Colonic mucosa (tissue), 4 donors: ENCODE data around the gene PRKG2. TPM values are rescaled to one million over a fixed set of nuclear protein-coding genes. Genes with fewer than 3 reads are reported as not detected.

Source experiments
- DNase-seq: peaks from one replicate; pipeline ENCODE4 v3.0.0-alpha.2; 2020
- H3K27ac ChIP-seq: fragments of 200-600 bp; one replicate; pipeline ENCODE4 v1.8.0; 2021
- H3K27me3 ChIP-seq: fragments of 200-600 bp; one replicate; pipeline ENCODE4 v1.8.0; 2021
- H3K36me3 ChIP-seq: fragments of 200-600 bp; one replicate; pipeline ENCODE4 v1.8.0; 2021
- H3K4me1 ChIP-seq: fragments of 200-600 bp; one replicate; pipeline ENCODE4 v1.8.0; 2021; ENCODE audit warnings: mild to moderate bottlenecking
- H3K4me3 ChIP-seq: fragments of 200-600 bp; one replicate; pipeline ENCODE4 v1.8.0; 2021
- H3K9ac ChIP-seq, 2 donors: one replicate each; pipeline ENCODE4 v1.7.0; 2013; ENCODE audit warnings: control low read depth in 2 of 2, low read depth in 2 of 2, low read length in 2 of 2
- H3K9me3 ChIP-seq: fragments of 200-600 bp; one replicate; pipeline ENCODE4 v1.8.0; 2021
- CTCF ChIP-seq: fragments of 200-600 bp; IDR thresholded peaks from one replicate; pipeline ENCODE4 v1.8.0; 2022; ENCODE audit warnings: antibody characterized with exemption, mild to moderate bottlenecking
- intact Hi-C: fragments of 100-400 bp; cut with DNase I; formaldehyde crosslinking; loops from one replicate; pipeline ENCODE4 v1.14.1; 2022
- total RNA-seq, 2 donors: library from RNA; stranded (reverse); fragmentation: NEBNext Ultra II Directional in 1 of 2; extraction: Animal tissue kit (Norgen Biotek cat#: 25700) in 1 of 2; gene quantifications; one replicate each; pipeline ENCODE4 v1.2.1, GENCODE V29; 2021
- donor health status: healthy.
- donor health status: DM: no; HTN: no; CAD: no.
- donor health status: DM: no; HTN: no; CAD: no.

Gene PRKG2
- total RNA-seq, 2 donors from 2014 or later = 1.8 to 2.3 TPM

DNA sequence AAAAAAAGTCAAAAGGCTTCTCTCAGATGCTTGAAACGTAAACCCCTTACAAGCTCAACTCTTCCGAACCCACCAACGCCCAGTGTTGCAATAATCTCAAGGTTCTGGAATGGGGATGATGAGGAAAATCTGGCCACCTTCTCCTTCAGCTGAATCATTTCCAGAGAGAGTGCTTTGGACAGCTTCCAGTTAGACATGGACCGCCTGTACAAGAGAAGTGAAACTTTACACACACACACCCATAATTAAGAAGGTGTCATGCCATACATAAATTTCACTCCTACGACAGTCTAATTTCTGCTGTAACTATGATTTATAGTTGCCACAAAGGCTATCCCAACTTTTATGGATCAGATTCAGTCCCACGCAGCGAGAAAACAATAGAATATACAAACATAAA lies 72.3 kb downstream of the PRKG2 start:
- no peaks in the 10 kb centered on the region for H3K4me1 ChIP-seq
- no peaks in the 10 kb centered on the region for H3K36me3 ChIP-seq
- no peaks in the 10 kb centered on the region for H3K27me3 ChIP-seq
- no peak overlapping the region for H3K9ac ChIP-seq
- no peak overlapping the region for H3K27ac ChIP-seq
- intact Hi-C loops = no loop called here
- DNase-seq = peak; percentile 59
- H3K4me3 ChIP-seq = no peak overlapping the region
- no peak for TF ChIP-seq CTCF
- H3K9me3 ChIP-seq = no peaks in the 10 kb centered on the region

DNA sequence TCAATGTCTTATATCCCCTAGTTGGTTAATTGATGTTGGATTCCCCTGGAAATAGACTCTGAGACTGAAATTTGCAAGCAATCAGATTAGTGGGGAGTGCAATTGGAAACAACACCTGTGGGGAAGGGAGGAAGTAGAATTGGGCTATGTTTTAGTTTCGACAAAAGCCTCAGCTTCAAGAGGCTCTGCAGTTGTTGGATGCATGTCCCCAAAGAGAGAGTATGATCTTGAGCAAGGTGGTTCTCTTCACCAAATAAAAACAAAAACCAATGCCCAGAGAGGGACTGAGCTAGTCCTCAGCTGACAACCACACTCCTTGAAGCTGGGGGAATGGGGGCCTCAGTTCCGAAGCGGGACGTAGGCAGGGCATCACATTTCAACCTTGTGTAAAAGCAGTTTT lies 77.1 kb downstream of the PRKG2 start:
- no peaks in the 10 kb centered on the region for H3K4me1 ChIP-seq
- no peaks in the 10 kb centered on the region for H3K9me3 ChIP-seq
- no peaks in the 10 kb centered on the region for H3K36me3 ChIP-seq
- H3K27me3 ChIP-seq = no peaks in the 10 kb centered on the region
- no peak for DNase-seq
- intact Hi-C loops = no loop called here
- no peak overlapping the region for H3K27ac ChIP-seq
- TF ChIP-seq CTCF = no peak
- H3K9ac ChIP-seq = no peak overlapping the region
- H3K4me3 ChIP-seq = no peak overlapping the region

DNA sequence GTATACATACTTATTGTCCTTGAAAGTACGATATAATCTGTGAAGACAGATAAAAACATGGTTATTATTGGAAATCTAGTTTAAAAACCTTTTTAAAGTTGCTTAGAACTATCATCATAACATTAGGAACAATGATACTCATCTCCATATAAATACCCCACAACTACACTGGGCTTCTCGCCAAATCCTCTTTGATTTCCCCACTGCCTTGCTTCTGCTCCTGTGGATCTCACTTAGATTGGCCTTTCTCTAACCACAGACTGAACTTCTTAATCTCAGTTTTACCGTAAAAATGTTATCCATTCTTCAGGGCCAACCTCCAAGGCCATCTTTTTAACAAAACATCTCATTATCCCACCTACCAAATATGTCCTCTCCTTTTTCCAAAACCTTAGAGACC lies 77.6 kb downstream of the PRKG2 start:
- Histone ChIP-seq H3K9me3 (no peaks in the 10 kb centered on the region), H3K4me1 (no peaks in the 10 kb centered on the region), H3K27ac (no peak overlapping the region), H3K4me3 (no peak overlapping the region), H3K27me3 (no peaks in the 10 kb centered on the region), H3K9ac (no peak overlapping the region), H3K36me3 (no peaks in the 10 kb centered on the region)
- no peak for TF ChIP-seq CTCF
- DNase-seq = no peak
- intact Hi-C loops = no loop called here

GRCh38 chr4:81136161-81136905 lies 78.7 kb downstream of the PRKG2 start:
- H3K27me3 ChIP-seq = no peaks in the 10 kb centered on the region
- no peak for DNase-seq
- no peak for TF ChIP-seq CTCF
- no peak overlapping the region for H3K4me3 ChIP-seq
- intact Hi-C loops = no loop called here
- no peak overlapping the region for H3K9ac ChIP-seq
- H3K9me3 ChIP-seq = no peaks in the 10 kb centered on the region
- H3K36me3 ChIP-seq = no peaks in the 10 kb centered on the region
- no peaks in the 10 kb centered on the region for H3K4me1 ChIP-seq
- H3K27ac ChIP-seq = no peak overlapping the region

GRCh38 chr4:81135501-81135900 lies 79.5 kb downstream of the PRKG2 start:
- Histone ChIP-seq H3K27ac (no peak overlapping the region), H3K36me3 (no peaks in the 10 kb centered on the region), H3K4me1 (no peaks in the 10 kb centered on the region), H3K27me3 (no peaks in the 10 kb centered on the region), H3K4me3 (no peak overlapping the region), H3K9ac (no peak overlapping the region), H3K9me3 (no peaks in the 10 kb centered on the region)
- no peak for DNase-seq
- intact Hi-C loops = no loop called here
- TF ChIP-seq CTCF = no peak
